Type B pancreatic cell (in vitro differentiated cells): ENCODE measurements around the gene MACC1. TPM values are rescaled to one million over a fixed set of nuclear protein-coding genes. Genes with fewer than 3 reads are reported as not detected.
A peak's percentile ranks its signal among the peaks of the same experiment; 100 is the strongest.

Experiments used
- DNase-seq: peaks from one replicate; pipeline ENCODE4 v3.0.0; 2021; ENCODE audit warnings: mixed read lengths; ENCODE audit not compliant: unreplicated experiment; ENCODE audit errors: extremely low spot score
- H3K27ac Mint-ChIP-seq: 2 replicates; pipeline ENCODE4 v1.8.0; 2021; ENCODE audit warnings: mild to moderate bottlenecking, mixed read lengths
- H3K27me3 Mint-ChIP-seq: 2 replicates; pipeline ENCODE4 v1.8.0; 2021; ENCODE audit warnings: mixed read lengths
- H3K36me3 Mint-ChIP-seq: 2 replicates; pipeline ENCODE4 v1.8.0; 2021; ENCODE audit warnings: mixed read lengths
- H3K4me1 Mint-ChIP-seq: one replicate; pipeline ENCODE4 v1.8.0; 2021; ENCODE audit warnings: mixed read lengths; ENCODE audit not compliant: unreplicated experiment
- H3K4me3 Mint-ChIP-seq: 2 replicates; pipeline ENCODE4 v1.8.0; 2021; ENCODE audit warnings: mild to moderate bottlenecking, mixed read lengths
- H3K9me3 Mint-ChIP-seq: 2 replicates; pipeline ENCODE4 v1.8.0; 2021; ENCODE audit warnings: mixed read lengths
- total RNA-seq: library from RNA; stranded (reverse); gene quantifications from 2 replicates; pipeline ENCODE4 v1.2.1, GENCODE V29; 2021; ENCODE audit warnings: low replicate concordance
- TF ChIP-seq, protein P1 (sequence below): fragments of 200-600 bp; sonication (generic); conservative IDR thresholded peaks from 2 replicates; pipeline ENCODE4 v1.5.0; 2021; ENCODE audit warnings: antibody characterized with exemption, mild to moderate bottlenecking

Gene MACC1
- total RNA-seq, 1 donor from 2014 or later = 14.8 TPM

DNA sequence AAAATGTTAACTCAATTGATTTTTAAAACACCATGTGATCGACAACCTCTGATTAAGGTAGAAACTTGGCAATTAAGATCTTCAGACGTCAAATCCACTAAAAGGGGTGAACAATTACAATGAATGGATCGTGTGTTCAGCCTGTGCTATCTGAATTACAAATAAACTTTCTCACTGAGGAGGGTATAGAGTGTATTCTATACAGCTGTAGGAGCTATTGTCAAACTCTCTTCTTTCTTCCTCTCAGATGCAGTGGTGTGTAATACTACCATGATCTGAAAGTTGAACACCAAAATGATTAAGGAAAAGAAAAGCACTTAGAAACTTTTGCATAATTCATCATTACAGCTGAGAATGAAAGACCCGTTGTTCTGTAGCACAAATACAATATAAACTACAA, 32.2 kb upstream of the MACC1 start:
- DNase-seq = no peak
- Mint-ChIP-seq H3K4me3 (no peak overlapping the region), H3K36me3 (no peaks in the 10 kb centered on the region), H3K27ac (no peak overlapping the region), H3K27me3 (no peaks in the 10 kb centered on the region), H3K9me3 (no peaks in the 10 kb centered on the region), H3K4me1 (peaks cover 7% of the 10 kb centered on the region)
- TF ChIP-seq, protein P1, sequence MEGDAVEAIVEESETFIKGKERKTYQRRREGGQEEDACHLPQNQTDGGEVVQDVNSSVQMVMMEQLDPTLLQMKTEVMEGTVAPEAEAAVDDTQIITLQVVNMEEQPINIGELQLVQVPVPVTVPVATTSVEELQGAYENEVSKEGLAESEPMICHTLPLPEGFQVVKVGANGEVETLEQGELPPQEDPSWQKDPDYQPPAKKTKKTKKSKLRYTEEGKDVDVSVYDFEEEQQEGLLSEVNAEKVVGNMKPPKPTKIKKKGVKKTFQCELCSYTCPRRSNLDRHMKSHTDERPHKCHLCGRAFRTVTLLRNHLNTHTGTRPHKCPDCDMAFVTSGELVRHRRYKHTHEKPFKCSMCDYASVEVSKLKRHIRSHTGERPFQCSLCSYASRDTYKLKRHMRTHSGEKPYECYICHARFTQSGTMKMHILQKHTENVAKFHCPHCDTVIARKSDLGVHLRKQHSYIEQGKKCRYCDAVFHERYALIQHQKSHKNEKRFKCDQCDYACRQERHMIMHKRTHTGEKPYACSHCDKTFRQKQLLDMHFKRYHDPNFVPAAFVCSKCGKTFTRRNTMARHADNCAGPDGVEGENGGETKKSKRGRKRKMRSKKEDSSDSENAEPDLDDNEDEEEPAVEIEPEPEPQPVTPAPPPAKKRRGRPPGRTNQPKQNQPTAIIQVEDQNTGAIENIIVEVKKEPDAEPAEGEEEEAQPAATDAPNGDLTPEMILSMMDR = no peak

DNA sequence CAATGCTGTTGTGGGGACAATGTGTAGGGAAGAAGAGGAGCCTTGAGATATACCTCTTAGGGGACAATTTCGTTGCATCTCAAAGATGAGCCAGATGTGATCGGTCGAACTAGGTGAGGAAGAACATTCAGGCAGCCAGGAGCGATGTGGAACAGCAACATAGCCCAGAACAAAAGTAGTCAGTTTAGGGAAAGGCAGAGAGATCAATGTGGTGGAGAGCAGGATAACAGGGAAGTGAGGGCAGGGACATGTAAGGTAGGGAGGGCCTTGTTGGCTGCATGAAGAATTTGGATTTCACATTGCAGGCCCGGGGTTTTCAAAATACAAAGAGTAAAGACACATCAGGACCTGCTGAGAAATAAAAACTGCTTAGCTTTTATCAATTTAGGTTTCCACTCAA, 29.1 kb upstream of the MACC1 start:
- H3K4me1 Mint-ChIP-seq = peaks cover 16% of the 10 kb centered on the region
- no peak overlapping the region for H3K4me3 Mint-ChIP-seq
- H3K27me3 Mint-ChIP-seq = no peaks in the 10 kb centered on the region
- no peak for DNase-seq
- H3K27ac Mint-ChIP-seq = no peak overlapping the region
- H3K36me3 Mint-ChIP-seq = no peaks in the 10 kb centered on the region
- H3K9me3 Mint-ChIP-seq = no peaks in the 10 kb centered on the region
- TF ChIP-seq, protein P1 = no peak

DNA sequence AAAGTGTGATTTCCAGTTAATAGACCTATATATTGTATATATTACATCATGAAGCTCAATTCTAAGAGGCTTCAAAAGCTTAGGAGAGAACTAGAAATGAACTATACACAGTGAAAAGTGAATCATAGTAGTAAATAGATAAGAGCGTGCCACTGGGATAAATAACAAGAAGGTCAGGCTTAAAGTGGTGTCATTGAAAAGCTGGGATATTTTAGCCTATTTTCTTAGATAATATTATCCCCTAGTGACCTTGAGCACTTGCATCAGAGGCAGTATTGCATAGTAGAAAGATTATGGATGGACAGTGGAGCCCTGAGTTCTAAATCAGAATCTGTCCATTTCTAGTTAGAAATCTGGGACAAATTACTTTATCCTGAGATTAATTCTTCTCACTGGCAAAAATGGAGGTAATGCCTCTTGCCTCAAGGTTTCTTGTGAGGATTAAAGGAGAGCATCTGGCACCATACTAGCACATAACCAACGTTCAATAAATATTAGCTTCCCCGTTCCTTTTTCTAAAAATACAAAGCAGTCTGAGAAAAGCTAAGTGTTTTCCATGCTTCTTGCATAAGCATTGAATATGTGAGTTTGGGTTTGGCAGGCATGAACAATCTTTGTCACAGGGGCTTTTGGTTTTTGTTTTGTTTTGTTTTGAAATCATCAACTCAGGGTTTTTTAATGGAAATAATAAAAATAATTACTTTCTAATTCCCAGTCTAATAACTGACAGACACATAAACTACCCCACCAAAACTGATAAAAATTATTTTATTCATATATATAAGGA, 27.3 kb upstream of the MACC1 start:
- Mint-ChIP-seq H3K4me3 (no peak overlapping the region), H3K4me1 (peaks cover 18% of the 10 kb centered on the region), H3K27me3 (no peaks in the 10 kb centered on the region), H3K27ac (no peak overlapping the region), H3K9me3 (no peaks in the 10 kb centered on the region), H3K36me3 (no peaks in the 10 kb centered on the region)
- TF ChIP-seq, protein P1 = no peak
- DNase-seq = no peak

DNA sequence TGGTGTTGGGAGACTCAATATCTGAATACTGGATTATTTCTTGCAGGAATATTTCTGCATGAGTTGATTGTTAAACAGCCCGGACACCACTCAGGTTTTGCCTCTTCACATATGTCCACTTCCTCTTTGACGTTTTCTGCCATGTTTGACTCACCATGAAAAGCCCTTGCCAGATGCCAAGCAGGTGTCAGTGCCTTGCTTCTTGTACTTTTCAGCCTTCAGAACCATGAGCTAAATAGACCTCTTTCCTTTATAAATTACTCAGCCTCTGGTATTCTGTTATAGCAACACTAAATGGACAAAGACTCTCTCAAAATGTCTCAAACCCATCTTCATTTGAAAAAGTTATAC, 24.7 kb upstream of the MACC1 start:
- Mint-ChIP-seq H3K27me3 (no peaks in the 10 kb centered on the region), H3K4me1 (peaks cover 25% of the 10 kb centered on the region), H3K4me3 (no peak overlapping the region), H3K27ac (peak overlapping the region; percentile 49), H3K9me3 (no peaks in the 10 kb centered on the region), H3K36me3 (no peaks in the 10 kb centered on the region)
- TF ChIP-seq, protein P1 = no peak
- DNase-seq = no peak

DNA sequence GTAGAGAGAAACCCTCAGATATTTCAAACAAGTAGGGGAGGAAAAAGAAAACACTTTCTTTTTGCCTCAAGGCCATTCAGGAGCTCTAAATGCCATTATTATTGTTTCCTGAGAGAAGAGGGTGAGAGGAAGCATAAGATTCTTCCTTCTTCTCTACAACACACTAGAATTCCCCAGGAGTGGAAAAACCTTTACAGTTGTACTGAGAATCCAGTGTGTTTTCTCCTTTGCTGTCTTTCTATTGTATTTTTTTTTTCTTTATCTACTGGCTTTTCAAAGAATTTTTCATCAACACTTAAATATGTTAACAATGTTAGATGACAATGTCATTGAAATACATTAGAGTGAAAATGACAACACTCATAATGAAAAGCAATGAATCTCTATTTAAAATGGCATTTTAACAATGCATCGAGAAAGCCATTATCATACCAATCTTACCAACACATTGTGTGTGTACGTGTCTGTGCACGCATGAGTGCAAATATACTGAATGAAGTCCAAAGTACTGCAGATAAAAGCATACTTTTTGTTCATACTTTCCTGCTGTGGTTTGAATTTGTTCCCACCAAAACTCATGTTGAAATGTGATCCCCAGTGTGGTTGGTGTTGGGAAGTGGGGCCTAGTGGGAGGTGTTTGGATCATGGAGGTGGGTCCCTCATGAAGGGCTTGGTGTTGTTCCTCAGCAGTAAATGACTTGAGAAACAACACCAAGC, 24.2 kb upstream of the MACC1 start:
- TF ChIP-seq, protein P1 = no peak
- H3K27me3 Mint-ChIP-seq = no peaks in the 10 kb centered on the region
- no peak for DNase-seq
- H3K9me3 Mint-ChIP-seq = no peaks in the 10 kb centered on the region
- H3K36me3 Mint-ChIP-seq = no peaks in the 10 kb centered on the region
- peak overlapping the region; percentile 13 for H3K4me3 Mint-ChIP-seq
- peak overlapping the region; percentile 49 for H3K27ac Mint-ChIP-seq
- peaks cover 28% of the 10 kb centered on the region for H3K4me1 Mint-ChIP-seq
